Mesodermal cell (in vitro differentiated cells): Measurements from ENCODE around the gene LIG3.

Experiments
- H3K27ac ChIP-seq: 2 replicates; pipeline ENCODE4 v1.7.0; 2013; ENCODE audit warnings: mild to moderate bottlenecking, low read depth, low read length, moderate library complexity; ENCODE audit not compliant: severe bottlenecking
- H3K36me3 ChIP-seq: 2 replicates; pipeline ENCODE4 v1.7.1; 2013; ENCODE audit warnings: mild to moderate bottlenecking, low read length, moderate library complexity; ENCODE audit not compliant: control insufficient read depth, insufficient read depth
- H3K4me1 ChIP-seq: one replicate; pipeline ENCODE4 v1.7.1; 2013; ENCODE audit warnings: mild to moderate bottlenecking, low read length; ENCODE audit not compliant: insufficient read depth, control insufficient read depth, poor library complexity, severe bottlenecking
- H3K4me3 ChIP-seq: 2 replicates; pipeline ENCODE4 v1.7.0; 2013; ENCODE audit warnings: low read length, control low read depth, mild to moderate bottlenecking; ENCODE audit not compliant: insufficient read depth, poor library complexity, severe bottlenecking; ENCODE audit errors: extremely low read depth
- H3K9me3 ChIP-seq: 2 replicates; pipeline ENCODE4 v1.7.1; 2013; ENCODE audit warnings: mild to moderate bottlenecking, low read length, moderate library complexity; ENCODE audit not compliant: control insufficient read depth
- WGBS, 2 experiments: methylation state at CpG; one replicate each; pipeline ENCODE4 v1.1.5; 2013; ENCODE audit warnings: missing lambda C conversion rate in 2 of 2; ENCODE audit not compliant: insufficient coverage in 2 of 2; 5-methylcytosine and 5-hydroxymethylcytosine counted together

LIG3 gene

GRCh38 chr17:35053204-35053603 is 72.9 kb downstream of the LIG3 start:
- Histone ChIP-seq H3K4me3 (no peak overlapping the region), H3K27ac (no peak overlapping the region), H3K9me3 (no peaks in the 10 kb centered on the region), H3K4me1 (peaks cover 19% of the 10 kb centered on the region), H3K36me3 (no peaks in the 10 kb centered on the region)
- no CpG with 5 or more reads among the region's 1 CpG for WGBS, 2 experiments

DNA sequence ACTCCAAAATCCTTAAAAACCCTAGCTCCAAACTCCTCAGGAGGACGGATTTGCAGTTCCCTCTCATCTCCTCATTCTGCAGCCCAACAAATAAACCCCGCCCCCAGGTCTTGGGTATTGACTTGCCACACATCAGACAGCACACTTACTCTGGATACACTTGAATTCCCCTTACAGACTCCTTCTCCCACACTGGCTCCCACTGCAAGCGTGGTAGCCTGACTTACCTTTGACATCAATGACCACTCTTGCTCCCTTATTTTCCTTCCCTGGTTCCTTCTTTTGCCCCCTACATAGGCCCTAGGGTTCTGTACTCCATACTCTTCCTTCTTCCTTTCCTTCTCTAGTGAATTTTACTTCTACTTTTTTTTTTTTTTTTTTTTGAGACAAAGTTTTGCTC is 75.7 kb downstream of the LIG3 start:
- Histone ChIP-seq H3K9me3 (no peaks in the 10 kb centered on the region), H3K4me3 (no peak overlapping the region), H3K36me3 (peaks cover 4% of the 10 kb centered on the region), H3K27ac (no peak overlapping the region), H3K4me1 (peaks cover 14% of the 10 kb centered on the region)
- 73 to 90% methylated on average over 3 of the region's 3 CpGs for WGBS, 2 experiments

GRCh38 chr17:35057332-35057915 is 77.1 kb downstream of the LIG3 start:
- 86 to 100% methylated on average over 1 of the region's 1 CpG for WGBS, 2 experiments
- Histone ChIP-seq H3K9me3 (no peaks in the 10 kb centered on the region), H3K27ac (no peak overlapping the region), H3K4me1 (peaks cover 5% of the 10 kb centered on the region), H3K36me3 (peaks cover 4% of the 10 kb centered on the region), H3K4me3 (no peak overlapping the region)
